CD4-positive, alpha-beta T cell treated with Interferon gamma for 1 hour (primary cell): ENCODE data around the gene MARS1.
"Not testable (repeated sequence)": the region's sequence is repeated elsewhere in the genome, so short reads cannot be mapped to it uniquely, and the experiment has no call there.

ENCODE experiments used
- DNase-seq: peaks from one replicate; pipeline ENCODE4 v3.0.0-alpha.2; 2020

Gene MARS1

GRCh38 chr12:57553343-57554202 is 65.7 kb downstream of the MARS1 start:
- no peak for DNase-seq

GRCh38 chr12:57554453-57554852 is 66.6 kb downstream of the MARS1 start:
- DNase-seq: no peak

- DNase-seq: no peak
These were observed 67.0 kb downstream of the MARS1 start for GRCh38 chr12:57554897-57555296.

GRCh38 chr12:57558864-57559263 is 71.0 kb downstream of the MARS1 start:
- DNase-seq: no peak

- no peak for DNase-seq
These were observed 72.6 kb downstream of the MARS1 start for GRCh38 chr12:57560516-57560915.

- DNase-seq: not testable (repeated sequence)
These were observed 73.2 kb downstream of the MARS1 start for GRCh38 chr12:57561117-57561516.

- DNase-seq: no peak
These were observed 75.5 kb downstream of the MARS1 start for GRCh38 chr12:57563358-57563757.

GRCh38 chr12:57564178-57564740 is 76.4 kb downstream of the MARS1 start:
- DNase-seq: no peak
